Motor neuron (in vitro differentiated cells): ENCODE measurements around the gene PDCL3. TPM values are rescaled to one million over a fixed set of nuclear protein-coding genes. Genes with fewer than 3 reads are reported as not detected.

Source experiments
- ATAC-seq, 8 experiments: fragments of 200-7000 bp; cut with Tn5 transposase; replicated peaks in 6 of 8; 2 replicates each; pipeline ENCODE4 v1.8.0; 2021; ENCODE audit warnings: mild to moderate bottlenecking in 8 of 8, moderate library complexity in 8 of 8
- H3K27ac ChIP-seq, 2 donors: fragments of 250-450 bp; sonication (Bioruptor Pico); 2 replicates each; pipeline ENCODE4 v1.9.0; 2021; ENCODE audit warnings: antibody characterized with exemption in 2 of 2, mild to moderate bottlenecking in 2 of 2, moderate library complexity in 1 of 2
- H3K4me1 ChIP-seq, 2 donors: fragments of 250-450 bp; sonication (Bioruptor Pico); replicated peaks in 1 of 2; 2 replicates each; pipeline ENCODE4 v1.6.1; 2021; ENCODE audit warnings: antibody characterized with exemption in 2 of 2, mild to moderate bottlenecking in 2 of 2, moderate library complexity in 1 of 2
- H3K4me3 ChIP-seq, 5 donors: fragments of 250-450 bp; sonication (Bioruptor Pico); 2 replicates each; pipeline ENCODE4 v1.9.0; 2021; ENCODE audit warnings: antibody characterized with exemption in 5 of 5, mild to moderate bottlenecking in 5 of 5, moderate library complexity in 4 of 5
- WGBS, 10 experiments: fragments of 450-650 bp; shearing (Covaris generic); methylation state at CpG; one replicate each; pipeline ENCODE4 v1.0.0; 2022; 5-methylcytosine and 5-hydroxymethylcytosine counted together
- in situ Hi-C, 9 experiments: fragments of 400-800 bp; cut with MboI; loops; one replicate each; pipeline ENCODE4 v1.15.0; 2021; ENCODE audit warnings: low sequenced_read_pairs in 9 of 9, low pct_unique_long_range_greater_than_20kb in 2 of 9; ENCODE audit not compliant: unreplicated experiment in 9 of 9
- total RNA-seq, 8 experiments: library from RNA; unstranded; fragments of 300-600 nt; gene quantifications; 2 replicates each; pipeline versions ENCODE4 v1.2.3 to v1.2.4, GENCODE V29; 2022

PDCL3 gene
- total RNA-seq, 8 experiments from 2014 or later, result 10.9 to 28.3 (median 12.7) TPM

GRCh38 chr2:100539221-100539620, 23.6 kb upstream of the PDCL3 start:
- Histone ChIP-seq H3K4me1 (no peaks in the 10 kb centered on the region), H3K4me3 (no peak overlapping the region), H3K27ac (no peak overlapping the region)
- no peak for ATAC-seq
- in situ Hi-C loops, result no loop called here
- 33 to 67% (median 40%) methylated on average over 1 of the region's 1 CpG; no CpG with 5 or more reads in 6 of the 10 experiments for WGBS, 10 experiments

- WGBS, 10 experiments, result 25 to 82% (median 49%) methylated on average over 1 to 3 of the region's 3 CpGs; no CpG with 5 or more reads in 4 of the 10 experiments
- Histone ChIP-seq H3K4me3 (no peak overlapping the region), H3K27ac (no peak overlapping the region), H3K4me1 (no peaks in the 10 kb centered on the region)
- peak in 1 of 8 experiments; percentile 38 for ATAC-seq
- in situ Hi-C loops, result no loop called here
Observed at GRCh38 chr2:100541404-100541803, 21.4 kb upstream of the PDCL3 start.

GRCh38 chr2:100542418-100542817, 20.4 kb upstream of the PDCL3 start:
- 17 to 98% (median 82%) methylated on average over 1 to 6 of the region's 6 CpGs; no CpG with 5 or more reads in 2 of the 10 experiments for WGBS, 10 experiments
- no peak overlapping the region for H3K4me3 ChIP-seq
- H3K4me1 ChIP-seq, result no peaks in the 10 kb centered on the region
- ATAC-seq, result no peak
- no peak overlapping the region for H3K27ac ChIP-seq
- in situ Hi-C loops, result no loop called here

- H3K4me1 ChIP-seq, result peaks cover 4% of the 10 kb centered on the region in 2 donors
- WGBS, 10 experiments, result 12 to 88% (median 70%) methylated on average over 2 to 5 of the region's 7 CpGs; no CpG with 5 or more reads in 1 of the 10 experiments
- no peak overlapping the region for H3K27ac ChIP-seq
- H3K4me3 ChIP-seq, result no peak overlapping the region
- no peak for ATAC-seq
- in situ Hi-C loops, result no loop called here
Observed at GRCh38 chr2:100544911-100545596, 17.7 kb upstream of the PDCL3 start.

GRCh38 chr2:100546469-100546868, 16.3 kb upstream of the PDCL3 start:
- H3K27ac ChIP-seq, result no peak overlapping the region
- no peak overlapping the region for H3K4me3 ChIP-seq
- no peak for ATAC-seq
- peaks cover 4% of the 10 kb centered on the region in 2 donors for H3K4me1 ChIP-seq
- in situ Hi-C loops, result no loop called here
- 50 to 100% (median 83%) methylated on average over 1 to 4 of the region's 4 CpGs for WGBS, 10 experiments

- peak in 5 of 8 experiments; percentile 45 to 85 (median 80) for ATAC-seq
- Histone ChIP-seq H3K4me1 (peaks cover 4% of the 10 kb centered on the region in 2 donors), H3K4me3 (no peak overlapping the region), H3K27ac (peak overlapping the region in 1 of 2 donors; percentile 55)
- in situ Hi-C loops, result no loop called here
- whole genome bisulfite sequencing, 10 experiments, result 0 to 40% (median 30%) methylated on average over 1 of the region's 1 CpG; no CpG with 5 or more reads in 6 of the 10 experiments
Observed at GRCh38 chr2:100548771-100549170, 14.0 kb upstream of the PDCL3 start.

- in situ Hi-C loops, result no loop called here
- no peak overlapping the region for H3K4me3 ChIP-seq
- WGBS, 10 experiments, result 40 to 100% (median 92%) methylated on average over 1 to 5 of the region's 5 CpGs; no CpG with 5 or more reads in 2 of the 10 experiments
- ATAC-seq, result no peak
- H3K27ac ChIP-seq, result no peak overlapping the region
- H3K4me1 ChIP-seq, result peaks cover 4% of the 10 kb centered on the region in 2 donors
Observed at GRCh38 chr2:100551303-100551702, 11.5 kb upstream of the PDCL3 start.

- Histone ChIP-seq H3K4me3 (no peak overlapping the region), H3K27ac (no peak overlapping the region), H3K4me1 (no peaks in the 10 kb centered on the region)
- ATAC-seq, result no peak
- in situ Hi-C loops, result no loop called here
- WGBS, 10 experiments, result 38 to 96% (median 77%) methylated on average over 1 to 10 of the region's 10 CpGs
Observed at GRCh38 chr2:100554798-100555407, 7.9 kb upstream of the PDCL3 start.

- WGBS, 10 experiments, result 37 to 100% (median 79%) methylated on average over 1 to 4 of the region's 4 CpGs; no CpG with 5 or more reads in 1 of the 10 experiments
- Histone ChIP-seq H3K4me3 (no peak overlapping the region), H3K4me1 (no peaks in the 10 kb centered on the region), H3K27ac (no peak overlapping the region)
- in situ Hi-C loops, result no loop called here
- ATAC-seq, result no peak
Observed at GRCh38 chr2:100556746-100557145, 6.0 kb upstream of the PDCL3 start.

GRCh38 chr2:100560216-100560830, 2.5 kb upstream of the PDCL3 start:
- no peak overlapping the region for H3K4me3 ChIP-seq
- peaks cover 3 to 4% of the 10 kb centered on the region in 2 donors for H3K4me1 ChIP-seq
- no peak for ATAC-seq
- WGBS, 10 experiments, result 69 to 100% (median 90%) methylated on average over 1 to 6 of the region's 9 CpGs; no CpG with 5 or more reads in 1 of the 10 experiments
- no peak overlapping the region for H3K27ac ChIP-seq
- in situ Hi-C loops, result no loop called here

GRCh38 chr2:100561191-100561590, 1.6 kb upstream of the PDCL3 start:
- ATAC-seq, result no peak
- WGBS, 10 experiments, result 85 to 100% (median 100%) methylated on average over 1 to 4 of the region's 4 CpGs; no CpG with 5 or more reads in 4 of the 10 experiments
- no peak overlapping the region for H3K4me3 ChIP-seq
- in situ Hi-C loops, result no loop called here
- no peak overlapping the region for H3K27ac ChIP-seq
- peaks cover 3 to 4% of the 10 kb centered on the region in 2 donors for H3K4me1 ChIP-seq

- in situ Hi-C loops, result no loop called here
- Histone ChIP-seq H3K27ac (peak overlapping the region; percentile 94 to 97), H3K4me1 (peaks cover 3 to 4% of the 10 kb centered on the region in 2 donors), H3K4me3 (peak overlapping the region; percentile 63 to 93 (median 69))
- ATAC-seq, result peak in 5 of 8 experiments; percentile 0 to 9 (median 1)
- 0 to 67% (median 19%) methylated on average over 1 to 14 of the region's 24 CpGs for WGBS, 10 experiments
Observed at GRCh38 chr2:100563407-100564247, 834 bp downstream of the PDCL3 start.
